Ecto neural progenitor cell (in vitro differentiated cells): Measurements from ENCODE around the gene ACSS1.

ENCODE experiments used
- DNase-seq: peaks from one replicate; pipeline ENCODE4 v3.0.0-alpha.2; 2018; ENCODE audit warnings: low spot score

Gene ACSS1

DNA sequence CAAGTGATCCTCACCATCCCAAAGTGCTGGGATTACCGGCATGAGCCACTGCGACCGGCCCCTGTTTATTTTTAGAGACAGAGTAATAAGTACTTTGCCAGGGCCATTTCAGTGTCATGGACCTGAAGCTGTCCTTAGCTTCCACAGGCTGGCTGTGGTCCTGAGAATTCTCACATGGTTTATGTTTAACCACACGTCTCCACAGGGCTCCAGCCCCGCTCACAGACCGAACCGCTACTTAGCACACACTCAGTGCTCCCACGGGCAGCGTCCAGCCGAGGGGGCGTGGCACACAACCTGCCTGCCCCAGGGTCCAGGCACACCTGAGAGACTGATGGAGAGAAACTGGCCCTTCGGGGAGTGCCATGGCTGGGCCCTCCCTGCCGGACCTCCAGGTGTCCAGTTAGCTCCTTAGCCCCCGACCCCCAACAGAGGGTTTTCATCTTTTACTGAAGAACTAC lies 11.7 kb downstream of the ACSS1 start:
- DNase-seq: no peak

DNA sequence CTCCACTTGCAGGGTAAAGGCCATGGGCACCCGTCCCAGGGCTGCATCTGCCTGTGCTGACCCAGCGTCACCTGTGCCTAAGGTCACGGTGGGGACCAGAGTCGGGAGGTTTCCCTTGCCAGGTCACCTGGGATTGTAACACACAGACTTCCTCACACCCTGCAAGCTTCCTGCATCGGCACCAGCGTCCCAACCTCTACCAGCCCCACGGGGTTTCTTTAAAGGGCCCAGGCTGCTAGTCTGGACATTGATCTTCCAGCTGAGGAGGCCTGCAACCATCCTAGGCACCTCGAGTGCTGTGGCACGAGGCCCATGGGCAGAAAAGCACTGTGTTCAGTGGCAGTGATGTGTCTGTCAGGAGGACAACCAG lies 12.6 kb downstream of the ACSS1 start:
- no peak for DNase-seq

DNA sequence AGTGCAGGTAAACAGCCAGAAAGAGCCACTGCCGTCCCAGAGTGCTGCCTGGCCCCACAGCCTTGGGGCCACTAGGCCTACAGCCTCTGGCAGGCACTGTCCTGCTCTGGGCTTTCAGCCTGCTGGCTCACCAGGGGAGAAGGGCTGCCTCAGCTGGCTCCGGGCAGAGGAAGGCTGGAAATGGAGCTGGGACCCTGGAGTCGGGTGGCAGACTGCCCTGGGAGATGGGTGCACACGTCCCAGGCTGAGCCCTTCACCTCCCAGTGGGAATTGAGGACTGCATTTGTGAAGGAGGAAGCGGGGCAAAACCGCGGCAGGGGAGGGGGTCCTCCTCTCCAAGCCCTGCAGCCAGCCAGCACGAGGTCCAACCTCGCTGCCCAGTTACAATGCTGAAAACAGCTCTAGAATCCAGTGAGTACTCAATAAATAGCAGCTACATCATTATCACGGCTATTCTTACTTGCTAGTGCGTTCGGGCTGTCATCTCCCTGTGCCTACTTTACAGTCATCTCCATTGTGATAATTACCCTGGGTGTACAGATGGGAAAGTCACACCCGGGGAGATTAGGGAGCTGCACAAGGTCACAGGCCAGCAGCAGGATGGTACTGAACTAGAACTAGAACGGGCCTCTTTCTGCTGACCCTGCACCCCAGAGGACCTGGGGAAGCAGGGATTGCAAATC lies 13.1 kb downstream of the ACSS1 start:
- no peak for DNase-seq

DNA sequence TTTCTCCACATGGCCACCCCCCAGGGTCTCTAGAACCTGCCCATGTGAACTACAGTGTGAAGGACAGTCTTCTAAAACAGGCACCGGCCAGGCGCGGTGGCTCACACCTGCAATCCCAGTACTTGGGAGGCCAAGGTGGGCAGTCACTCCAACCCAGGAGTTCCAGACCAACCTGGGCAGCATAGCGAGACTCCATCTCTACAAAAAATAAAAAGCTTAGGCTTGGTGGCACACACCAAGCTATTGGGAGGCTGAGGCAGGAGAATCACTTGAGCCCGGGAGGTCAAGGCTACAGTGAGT lies 13.7 kb downstream of the ACSS1 start:
- DNase-seq: no peak

DNA sequence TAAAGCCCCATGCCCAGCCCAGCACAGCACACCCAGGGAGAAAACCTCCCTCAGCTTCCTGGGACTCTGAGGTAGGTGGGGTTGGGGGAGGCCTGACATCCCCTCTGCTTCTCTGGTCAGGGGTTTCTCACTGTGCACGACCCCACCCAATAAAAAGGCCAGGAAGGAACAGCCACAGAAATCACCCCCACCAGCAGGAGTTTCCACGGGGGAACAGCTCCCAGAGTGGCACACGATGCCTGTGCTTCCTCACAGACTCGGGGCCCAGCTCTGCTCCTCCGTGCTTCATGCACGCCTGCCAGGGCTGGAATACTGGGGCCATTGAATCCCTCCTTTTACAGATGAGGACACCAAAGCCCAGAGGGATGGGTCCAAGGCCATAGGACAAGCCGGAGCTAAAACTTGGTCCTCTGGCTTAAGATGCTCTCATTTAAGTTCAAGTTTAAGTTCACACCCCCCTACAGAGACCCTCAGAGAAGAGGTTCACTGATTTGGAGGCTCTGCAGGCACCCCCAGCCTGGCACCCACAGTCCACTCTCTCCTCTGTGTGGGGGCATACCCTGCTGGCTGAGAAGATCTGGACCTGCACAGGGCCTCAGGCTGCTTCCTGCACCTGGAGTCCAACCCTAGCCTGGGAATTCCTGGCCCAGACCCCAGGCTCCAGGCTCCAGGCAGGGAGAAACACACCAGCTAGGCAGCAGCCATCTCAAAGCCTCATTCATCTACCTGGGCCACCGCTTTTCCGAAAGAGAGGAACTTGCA lies 14.3 kb downstream of the ACSS1 start:
- DNase-seq: no peak

DNA sequence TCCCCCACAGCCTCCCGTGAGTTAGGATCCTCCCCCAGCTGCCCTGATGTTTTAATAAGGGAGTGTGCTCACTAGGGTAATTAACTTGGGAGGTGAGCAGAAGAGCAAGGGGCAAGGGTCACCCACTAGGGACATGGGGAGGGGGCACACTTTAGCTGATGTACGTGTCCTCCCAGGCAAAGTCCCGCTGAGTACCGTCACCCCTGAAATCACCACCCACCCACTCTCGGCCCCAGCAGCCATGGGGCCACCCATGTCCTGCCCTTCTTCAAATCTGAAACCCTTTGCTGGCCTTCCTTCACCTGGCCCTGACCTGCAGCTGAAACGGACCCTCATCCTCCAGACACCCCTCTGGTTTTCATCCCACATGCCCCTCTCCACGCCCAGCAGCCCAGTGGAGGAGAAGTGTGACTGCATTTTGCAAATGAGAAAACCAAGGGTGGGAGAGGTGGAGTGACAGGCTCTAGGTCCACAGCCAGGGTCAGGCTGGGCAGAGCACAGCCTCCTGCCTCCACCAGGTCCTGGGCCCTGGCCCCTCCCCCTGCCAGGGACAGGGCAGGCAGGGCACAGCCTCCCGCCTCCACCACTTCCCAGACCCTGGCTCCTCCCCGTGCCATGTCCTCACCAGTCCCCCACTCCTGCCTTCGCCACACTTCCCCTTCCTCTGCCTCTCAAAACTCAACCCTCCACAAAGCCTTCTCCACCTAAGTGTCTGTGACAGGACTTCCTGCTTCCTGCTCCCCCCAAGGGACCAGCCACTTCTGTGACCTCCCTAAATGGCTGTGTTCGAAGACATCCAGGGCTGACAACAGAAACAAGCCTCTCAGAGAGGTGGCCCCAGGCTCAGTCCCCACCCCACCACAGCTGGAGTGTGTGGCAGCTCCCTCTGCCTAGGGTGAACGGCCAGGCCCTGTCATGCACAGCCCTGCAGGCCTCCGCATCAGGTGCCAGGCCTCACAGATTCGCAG lies 15.1 kb downstream of the ACSS1 start:
- DNase-seq: no peak

DNA sequence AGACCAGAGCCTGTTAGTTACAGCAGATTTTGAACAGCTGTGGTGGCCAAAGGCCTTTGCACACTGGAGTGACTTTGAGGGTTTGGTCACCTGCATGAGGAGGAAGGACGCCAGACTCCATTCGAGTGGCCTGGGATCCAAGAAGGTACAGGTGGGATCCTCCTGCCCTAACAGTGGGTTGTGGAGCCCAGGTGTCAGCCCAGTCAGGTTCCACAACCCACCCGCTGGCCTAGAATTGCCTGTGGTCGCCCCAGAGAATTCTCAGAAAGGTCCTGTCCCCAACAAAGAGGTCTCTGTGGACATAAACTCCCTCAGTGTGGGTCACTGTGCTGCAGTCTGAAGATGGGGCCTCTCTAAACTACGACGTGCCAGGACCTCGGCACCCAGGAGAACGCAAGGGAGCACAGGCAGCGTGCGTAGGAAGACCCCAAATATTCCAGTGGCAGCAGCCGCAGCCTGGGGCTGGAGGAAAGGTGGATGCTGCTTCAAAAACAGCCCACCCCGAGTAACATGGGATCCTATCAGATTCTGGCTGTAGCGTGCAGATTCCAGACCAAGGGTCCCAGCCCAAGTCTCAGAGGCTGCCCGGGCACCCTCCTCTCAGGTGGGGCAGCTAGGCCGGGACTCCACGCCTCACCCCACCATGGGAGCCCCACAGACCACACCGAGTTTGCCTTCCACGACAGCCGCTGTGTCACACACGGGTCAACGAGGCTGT lies 16.0 kb downstream of the ACSS1 start:
- DNase-seq: no peak

DNA sequence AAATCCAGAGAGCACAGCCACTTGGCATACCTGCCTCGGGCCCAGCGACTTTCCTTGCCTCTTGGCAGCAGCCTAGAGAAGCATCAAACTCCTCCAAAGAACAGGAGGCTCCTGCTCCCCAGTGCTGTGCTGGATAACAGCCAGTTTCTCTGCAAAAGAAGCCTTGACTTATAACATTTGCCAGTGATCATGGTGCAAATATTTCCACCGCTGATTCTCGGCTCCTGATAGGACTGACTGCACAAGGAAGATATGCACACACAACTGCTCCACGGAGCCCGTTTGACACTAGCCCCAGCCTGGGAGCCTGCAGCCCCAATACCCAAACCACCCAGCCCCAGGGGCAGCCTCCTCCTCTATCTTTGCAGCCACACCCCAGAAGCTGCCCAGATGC lies 17.5 kb downstream of the ACSS1 start:
- no peak for DNase-seq

DNA sequence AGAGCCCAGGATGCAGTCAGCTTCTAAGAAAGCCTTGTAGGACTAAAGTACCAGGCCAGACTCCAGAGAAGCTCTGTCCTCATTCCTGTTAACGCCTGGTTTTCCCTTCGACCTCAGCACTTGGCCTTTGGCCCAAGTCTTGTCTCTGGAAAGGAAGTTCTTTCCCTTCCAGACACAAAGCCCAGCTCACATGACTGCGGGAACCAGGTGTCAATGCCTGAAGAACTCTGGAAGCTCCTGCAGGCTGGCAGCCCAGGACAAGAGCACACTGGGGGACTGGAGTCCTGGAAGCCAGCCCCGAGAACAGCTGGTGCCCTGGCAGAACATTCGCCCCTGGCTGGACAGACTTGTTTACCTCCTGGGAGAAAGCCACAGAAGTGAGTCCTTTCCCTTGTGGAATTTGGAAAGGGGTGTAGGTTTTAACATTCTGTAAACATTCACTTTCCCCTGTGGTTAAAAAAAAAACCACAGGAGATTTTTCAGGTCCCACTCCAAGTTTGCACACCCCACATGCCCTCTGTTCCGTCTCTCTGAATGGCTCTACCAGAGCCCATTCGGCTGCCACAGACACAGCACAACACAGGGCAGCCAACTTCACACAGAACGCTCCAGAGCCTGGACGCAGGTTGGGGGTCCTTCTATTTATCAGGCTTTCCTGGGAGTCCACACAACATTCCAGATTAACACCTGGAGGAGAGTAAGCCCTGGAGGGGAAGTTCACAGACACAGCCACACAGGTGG lies 18.1 kb downstream of the ACSS1 start:
- DNase-seq: no peak

DNA sequence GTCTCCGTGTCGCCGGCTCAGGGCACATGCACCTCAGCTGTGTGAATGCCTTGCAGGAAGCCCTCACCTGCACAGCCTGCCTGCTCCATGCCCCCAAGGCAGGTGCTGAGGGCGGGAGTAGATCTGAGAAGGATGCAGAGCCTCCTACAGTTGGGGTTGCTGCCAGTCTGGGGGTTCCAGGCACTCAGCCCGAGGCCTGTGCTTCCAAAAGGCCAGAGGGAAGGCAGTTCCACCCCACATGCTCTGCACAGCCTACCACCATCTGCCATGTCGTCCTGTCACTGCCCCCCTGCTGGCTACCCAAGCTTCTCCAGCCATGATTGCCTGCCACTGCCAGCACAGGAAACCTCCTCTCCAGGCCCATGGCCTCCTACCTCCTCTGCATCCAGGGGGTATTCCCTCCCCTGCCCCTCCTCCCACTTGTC lies 19.3 kb downstream of the ACSS1 start:
- no peak for DNase-seq

DNA sequence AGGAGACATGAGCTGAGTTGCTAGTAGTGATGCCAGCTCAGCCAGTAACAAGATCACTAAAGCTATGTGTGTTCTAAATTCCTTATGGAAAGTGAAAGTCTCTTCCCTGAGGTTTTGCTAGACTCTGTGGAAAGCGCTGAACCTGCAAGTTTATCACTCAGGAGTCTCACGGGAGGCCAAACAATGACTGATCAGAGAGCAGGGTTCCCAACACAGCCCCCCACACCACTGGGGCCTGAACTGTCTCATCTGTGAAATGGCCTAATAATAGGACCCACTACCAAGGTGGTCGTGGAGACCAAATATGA lies 19.9 kb downstream of the ACSS1 start:
- no peak for DNase-seq

DNA sequence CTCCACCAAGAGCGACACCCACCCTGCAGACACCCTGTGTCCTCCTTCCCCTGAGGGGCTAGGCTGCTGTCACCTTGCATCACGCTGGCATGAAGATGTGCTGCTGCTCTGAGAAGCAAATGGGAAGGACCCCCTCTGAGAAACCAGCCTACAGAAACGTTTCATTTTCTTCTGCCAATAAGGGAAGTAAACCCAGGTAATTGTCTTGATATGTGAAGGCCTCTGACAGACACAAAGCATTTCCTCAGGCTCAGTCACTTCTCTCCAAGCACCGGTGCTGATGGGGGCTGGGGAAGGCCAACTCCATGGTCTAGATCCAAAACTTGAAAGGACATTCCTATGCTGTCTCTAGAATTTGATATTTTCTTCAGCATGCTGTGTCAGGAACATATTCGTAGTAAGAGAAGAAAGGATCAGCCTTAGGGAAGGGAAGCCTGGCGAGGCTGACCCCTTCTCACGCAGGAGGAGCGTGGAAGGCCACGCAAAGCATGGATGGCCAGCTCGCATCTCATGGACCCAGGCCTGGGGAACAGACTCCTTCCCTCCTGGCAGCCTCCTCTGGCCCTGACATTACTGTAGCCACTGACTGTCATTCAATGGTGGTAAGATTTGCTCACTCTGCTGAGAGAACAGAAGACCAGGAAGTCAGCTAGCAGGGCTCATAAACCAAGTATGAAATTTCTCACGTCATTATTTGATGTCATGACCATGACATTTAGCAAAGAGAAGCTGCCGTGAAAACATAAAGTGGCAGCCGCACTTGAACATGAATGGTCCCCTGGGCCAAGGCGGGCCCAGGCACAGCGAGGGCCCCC lies 20.4 kb downstream of the ACSS1 start:
- no peak for DNase-seq

DNA sequence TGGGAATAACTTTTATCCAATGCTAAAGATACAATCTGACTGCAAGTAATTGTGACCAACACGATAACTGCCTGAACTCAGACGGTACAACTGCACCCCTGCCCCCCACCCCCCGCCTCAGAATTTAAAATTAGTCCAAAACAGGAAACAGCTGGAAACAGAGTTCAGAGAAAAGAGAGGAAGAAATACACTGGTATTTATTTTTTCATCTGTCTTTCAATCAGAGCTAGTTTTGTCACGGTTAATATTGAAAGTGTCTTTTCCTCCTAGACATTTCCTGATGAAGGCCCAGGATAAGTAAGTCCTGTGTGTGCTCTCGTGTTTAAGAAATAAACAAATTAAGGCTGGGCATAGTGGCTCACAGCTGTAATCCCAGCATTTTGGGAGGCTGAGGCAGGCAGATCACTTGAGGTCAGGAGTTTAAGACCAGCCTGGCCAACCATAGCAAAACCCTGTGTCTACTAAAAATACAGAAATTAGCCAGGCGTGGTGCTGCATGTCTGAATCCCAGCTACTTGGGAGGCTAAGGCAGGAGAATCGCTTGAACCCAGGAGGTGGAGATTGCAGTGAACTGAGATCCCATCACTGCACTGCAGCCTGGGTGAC lies 21.5 kb downstream of the ACSS1 start:
- no peak for DNase-seq

DNA sequence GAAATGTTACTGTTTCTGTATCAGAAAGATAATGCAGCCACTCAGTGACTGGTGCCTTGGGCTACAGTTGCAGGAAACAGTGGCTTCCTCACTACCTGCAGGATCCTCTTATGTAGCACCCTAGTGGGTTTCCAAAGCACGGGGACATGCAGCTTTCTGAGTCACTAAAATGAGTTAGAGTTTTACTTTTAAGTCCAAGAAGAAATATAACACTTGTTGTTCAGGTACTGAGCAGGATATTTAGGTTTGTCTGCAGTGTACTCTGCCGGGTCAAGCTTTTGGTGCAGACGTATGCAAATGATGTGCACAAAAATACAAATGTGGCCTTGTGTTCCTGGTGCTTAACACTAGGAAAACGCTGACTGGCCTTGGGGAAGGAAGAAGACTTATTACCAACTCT lies 22.0 kb downstream of the ACSS1 start:
- DNase-seq: no peak

DNA sequence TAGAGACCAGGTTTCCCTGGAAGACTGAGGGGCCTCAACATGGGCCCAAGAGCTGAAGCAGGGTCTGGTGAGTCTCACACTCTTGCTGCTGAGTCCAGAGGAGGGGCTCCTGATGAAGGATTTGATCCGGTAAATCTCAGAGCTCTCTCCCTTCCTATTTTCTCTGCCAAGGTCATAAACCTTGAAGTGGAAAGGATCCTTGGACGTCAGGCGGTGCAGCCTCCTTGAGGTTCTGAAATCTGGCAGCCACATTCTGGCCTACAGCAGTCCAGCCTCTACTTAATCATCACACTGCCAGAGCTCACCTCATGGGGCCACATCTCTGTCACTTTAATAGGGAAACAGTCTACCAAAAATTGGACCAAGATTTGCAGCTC lies 24.0 kb downstream of the ACSS1 start:
- DNase-seq: no peak

DNA sequence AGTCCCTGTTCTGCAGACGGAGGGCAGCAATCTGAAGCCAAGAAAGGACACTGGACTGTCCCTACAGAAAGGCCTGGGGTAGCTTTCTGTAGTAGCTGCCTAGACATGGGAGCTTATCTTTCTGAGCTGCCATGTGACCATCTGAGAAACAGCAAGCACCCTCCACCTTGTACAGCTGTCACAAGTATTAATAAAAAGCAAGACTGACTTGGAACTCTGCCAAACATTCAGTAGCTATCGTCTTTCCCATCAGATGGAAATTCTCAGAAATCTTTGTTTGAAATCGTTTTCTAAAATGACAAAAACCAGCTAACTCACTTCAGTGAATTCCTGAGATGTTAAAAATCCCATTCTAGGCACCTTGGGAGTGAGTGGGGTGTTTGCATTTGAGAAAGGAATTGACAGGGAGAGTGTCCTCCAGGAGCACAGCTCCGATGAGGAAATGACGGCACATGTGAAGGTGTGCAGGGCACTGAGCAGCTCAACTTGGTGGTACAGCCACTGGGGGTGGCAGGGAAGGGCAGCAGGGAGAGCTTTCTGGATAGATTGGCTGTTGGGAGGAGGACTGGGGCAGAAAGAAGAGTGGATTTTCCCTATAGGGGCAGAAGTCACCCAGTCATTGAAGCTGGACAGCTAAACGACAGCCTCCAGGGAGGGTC lies 24.5 kb downstream of the ACSS1 start:
- no peak for DNase-seq

DNA sequence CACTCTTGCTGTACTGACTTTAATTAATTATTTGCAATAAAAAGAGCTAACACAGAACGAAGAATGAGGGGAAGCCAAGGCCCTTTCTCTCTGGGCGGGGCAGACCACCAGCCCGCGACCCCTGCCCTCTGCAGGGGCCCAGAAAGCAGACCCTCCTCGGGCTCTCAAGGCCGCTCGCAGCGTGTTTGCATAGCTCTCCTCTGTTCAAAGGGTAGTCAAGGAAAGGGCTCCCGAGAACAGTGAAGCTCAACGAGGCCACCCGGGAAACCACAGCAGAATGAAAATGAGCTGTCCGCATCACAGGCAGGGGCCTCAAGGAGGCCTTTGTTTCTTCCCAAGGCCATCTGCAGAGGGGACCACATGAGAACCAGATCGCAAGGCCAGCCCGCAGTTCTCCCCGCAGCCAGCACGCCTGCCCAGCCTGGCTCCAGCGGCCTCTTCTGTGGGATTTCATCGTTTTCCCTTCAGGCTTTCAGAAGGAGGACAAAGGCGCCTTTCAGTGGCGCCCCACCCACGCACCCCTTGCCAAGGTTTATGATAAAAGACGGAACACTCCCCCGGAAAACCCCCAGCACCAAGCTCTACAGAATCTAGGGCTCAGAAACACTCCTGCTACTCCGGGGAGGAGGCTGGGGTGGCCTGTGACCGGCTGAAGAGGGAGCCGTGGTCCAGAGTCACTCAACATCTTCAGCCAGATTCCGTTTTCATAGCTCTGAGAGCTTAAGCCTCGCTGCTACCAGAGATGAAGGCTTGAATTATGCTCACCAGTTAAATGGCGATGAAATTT lies 25.3 kb downstream of the ACSS1 start:
- peak; percentile 69 for DNase-seq

DNA sequence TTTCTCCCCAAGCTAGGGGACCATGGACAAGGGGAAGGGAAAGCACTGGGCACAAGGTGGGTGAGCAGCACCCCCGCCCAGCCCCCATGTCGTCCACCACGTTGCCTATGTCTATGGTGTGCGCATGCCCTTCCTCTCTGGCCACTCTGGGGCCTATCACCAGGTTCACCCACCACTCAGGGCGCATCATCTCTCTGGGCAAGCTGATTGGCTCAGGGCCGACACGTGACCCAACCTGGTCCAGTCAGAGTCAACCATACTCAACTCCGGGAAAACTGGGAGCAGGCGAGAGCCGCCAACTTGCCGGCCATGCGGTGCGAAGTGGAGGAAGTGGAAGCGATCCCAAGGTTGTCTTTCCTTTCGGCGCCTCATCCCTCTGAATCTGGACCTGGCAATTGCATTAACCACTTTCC lies 25.9 kb downstream of the ACSS1 start:
- no peak for DNase-seq

DNA sequence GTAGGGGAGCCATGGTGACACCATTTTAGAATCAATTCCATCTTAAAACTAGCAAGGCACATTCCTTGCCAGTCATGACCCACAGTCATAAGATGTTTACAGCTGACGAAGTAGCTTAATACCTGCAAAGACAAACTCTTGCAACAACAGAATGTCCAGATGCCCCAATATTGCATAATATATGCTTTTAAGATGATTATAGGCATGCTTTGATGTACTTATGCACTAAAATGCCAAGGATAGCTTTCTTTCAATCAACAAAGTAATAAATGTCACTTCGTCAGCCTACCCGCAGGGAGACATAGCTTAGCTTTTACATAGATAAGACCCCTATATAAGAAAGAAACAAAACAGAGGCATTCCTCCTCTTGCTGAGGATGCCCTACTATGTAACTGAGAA lies 26.7 kb downstream of the ACSS1 start:
- DNase-seq: no peak
